ENCODE results near the gene FIZ1.

- TF ChIP-seq ZNF596 (tag by site-specific recombination; IDR thresholded peaks at IDR 0.05) (no peak), ZBTB7A (tag by site-specific recombination; IDR thresholded peaks at IDR 0.05; ENCODE audit: low read depth) (no peak), ZIC2 (tag by site-specific recombination; IDR thresholded peaks at IDR 0.05) (no peak)
- TF ChIP-seq, protein P1, sequence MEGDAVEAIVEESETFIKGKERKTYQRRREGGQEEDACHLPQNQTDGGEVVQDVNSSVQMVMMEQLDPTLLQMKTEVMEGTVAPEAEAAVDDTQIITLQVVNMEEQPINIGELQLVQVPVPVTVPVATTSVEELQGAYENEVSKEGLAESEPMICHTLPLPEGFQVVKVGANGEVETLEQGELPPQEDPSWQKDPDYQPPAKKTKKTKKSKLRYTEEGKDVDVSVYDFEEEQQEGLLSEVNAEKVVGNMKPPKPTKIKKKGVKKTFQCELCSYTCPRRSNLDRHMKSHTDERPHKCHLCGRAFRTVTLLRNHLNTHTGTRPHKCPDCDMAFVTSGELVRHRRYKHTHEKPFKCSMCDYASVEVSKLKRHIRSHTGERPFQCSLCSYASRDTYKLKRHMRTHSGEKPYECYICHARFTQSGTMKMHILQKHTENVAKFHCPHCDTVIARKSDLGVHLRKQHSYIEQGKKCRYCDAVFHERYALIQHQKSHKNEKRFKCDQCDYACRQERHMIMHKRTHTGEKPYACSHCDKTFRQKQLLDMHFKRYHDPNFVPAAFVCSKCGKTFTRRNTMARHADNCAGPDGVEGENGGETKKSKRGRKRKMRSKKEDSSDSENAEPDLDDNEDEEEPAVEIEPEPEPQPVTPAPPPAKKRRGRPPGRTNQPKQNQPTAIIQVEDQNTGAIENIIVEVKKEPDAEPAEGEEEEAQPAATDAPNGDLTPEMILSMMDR (tag by site-specific recombination; IDR thresholded peaks at IDR 0.05): no peak
Measured at GRCh38 chr19:55594996-55595545, 4.2 kb downstream of the FIZ1 start.

Measured in HEK293 (cell line).